Natural killer cell (primary cell): ENCODE measurements around the gene GCFC2. TPM values are rescaled to one million over a fixed set of nuclear protein-coding genes. Genes with fewer than 3 reads are reported as not detected.
A peak's percentile ranks its signal among the peaks of the same experiment; 100 is the strongest.

ENCODE experiments used
- ATAC-seq, 3 donors: fragments of 150-1000 bp in 2 of 3; fragments of 200-7000 bp in 1 of 3; cut with Tn5 transposase; 1 replicate in 1 of 3; 2 replicates in 2 of 3; pipeline ENCODE4 v1.10.0; 2021; ENCODE audit warnings: mild to moderate bottlenecking in 2 of 3, moderate library complexity in 2 of 3
- DNase-seq, 2 donors: peaks; one replicate each; pipeline versions ENCODE4 v3.0.0 to v3.0.0-alpha.2; 2013 to 2021; ENCODE audit warnings: mixed read lengths in 1 of 2
- H3K27ac ChIP-seq: one replicate; pipeline ENCODE4 v1.5.1; 2013; ENCODE audit warnings: mild to moderate bottlenecking, low read length
- H3K27me3 ChIP-seq: one replicate; pipeline ENCODE4 v1.6.1; 2013; ENCODE audit warnings: low read length; ENCODE audit not compliant: control insufficient read depth, insufficient read depth
- H3K36me3 ChIP-seq: one replicate; pipeline ENCODE4 v1.6.1; 2013; ENCODE audit warnings: low read length; ENCODE audit not compliant: control insufficient read depth, insufficient read depth
- H3K4me1 ChIP-seq: one replicate; pipeline ENCODE4 v1.6.1; 2013; ENCODE audit warnings: low read length; ENCODE audit not compliant: control insufficient read depth, insufficient read depth
- H3K4me3 ChIP-seq: one replicate; pipeline ENCODE4 v1.5.1; 2013; ENCODE audit warnings: low read length
- H3K9me3 ChIP-seq: one replicate; pipeline ENCODE4 v1.6.1; 2013; ENCODE audit warnings: low read length; ENCODE audit not compliant: control insufficient read depth, insufficient read depth
- H3K27ac Mint-ChIP-seq, 2 donors: one replicate each; pipeline ENCODE4 v1.8.0; 2022; ENCODE audit warnings: mild to moderate bottlenecking in 2 of 2, mixed read lengths in 2 of 2, moderate library complexity in 1 of 2
- H3K27me3 Mint-ChIP-seq, 2 donors: one replicate each; pipeline ENCODE4 v1.8.0; 2022; ENCODE audit warnings: low read depth in 2 of 2, mixed read lengths in 2 of 2
- H3K36me3 Mint-ChIP-seq: one replicate; pipeline ENCODE4 v1.8.0; 2022; ENCODE audit warnings: mixed read lengths
- H3K4me1 Mint-ChIP-seq, 2 donors: one replicate each; pipeline ENCODE4 v1.8.0; 2022; ENCODE audit warnings: mixed read lengths in 2 of 2
- H3K4me3 Mint-ChIP-seq: one replicate; pipeline ENCODE4 v1.8.0; 2022; ENCODE audit warnings: mild to moderate bottlenecking, moderate library complexity, mixed read lengths
- H3K9me3 Mint-ChIP-seq, 2 donors: one replicate each; pipeline ENCODE4 v1.8.0; 2022; ENCODE audit warnings: mixed read lengths in 2 of 2
- WGBS: methylation state at CpG from one replicate; pipeline ENCODE4 v1.1.7; 2013; ENCODE audit warnings: missing lambda C conversion rate; ENCODE audit not compliant: insufficient coverage; 5-methylcytosine and 5-hydroxymethylcytosine counted together
- intact Hi-C: fragments of 100-400 bp; cut with micrococcal nuclease; formaldehyde crosslinking; loops from one replicate; pipeline ENCODE4 v1.14.2; 2022
- total RNA-seq, 4 donors: library from RNA; stranded (reverse); fragments of 120-200 nt in 1 of 4; gene quantifications; one replicate each; pipeline versions ENCODE4 v1.2.3 to v1.2.4, GENCODE V29; 2013 to 2022
- TF ChIP-seq, protein P1 (sequence below): fragments of 200-600 bp; IDR thresholded peaks from one replicate; pipeline ENCODE4 v1.8.0; 2022; ENCODE audit warnings: antibody characterized with exemption

GCFC2 gene
- 10 to 100 TPM; 12.0 to 16.2 (median 13.5) TPM for total RNA-seq
- total RNA-seq (2013): 33.7 TPM

DNA sequence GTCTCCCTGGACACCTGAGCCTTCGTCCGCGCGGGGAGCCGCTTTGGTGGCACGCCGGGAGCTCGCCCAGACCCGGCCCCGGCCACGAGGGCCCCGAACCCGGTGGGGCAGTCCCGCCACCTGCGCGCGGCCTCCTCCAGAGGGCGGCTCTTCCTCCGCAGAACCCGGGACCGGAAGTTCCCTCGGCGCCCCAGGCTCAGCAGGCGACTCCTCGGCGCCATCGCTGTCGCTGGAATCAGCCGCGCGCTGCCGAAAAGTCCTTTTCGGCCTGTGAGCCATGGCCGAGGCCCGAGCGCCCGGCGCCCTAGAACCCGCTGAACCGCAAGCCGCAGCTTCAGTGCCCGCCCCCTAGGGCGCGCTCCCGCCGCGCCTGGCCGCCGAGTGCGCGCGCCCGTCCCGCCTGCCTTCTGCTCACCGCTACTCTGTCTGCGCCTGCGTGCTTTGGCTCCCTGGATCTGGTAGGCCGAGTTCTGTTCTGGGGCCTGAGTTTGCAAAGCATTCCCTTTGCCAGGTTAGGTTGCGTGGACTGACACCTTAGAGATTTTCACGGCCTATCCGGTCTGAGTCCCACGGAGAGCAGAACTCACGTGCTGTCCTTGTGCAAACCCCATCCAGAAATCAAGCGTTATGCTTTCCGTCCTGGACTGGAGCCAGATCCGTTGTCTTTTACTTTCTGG lies at the start of gene GCFC2:
TSS of gene GCFC2 (minus strand) at position 339 of the 677 bp plus-strand sequence. CDS start at position 279, 60 bp downstream.
- H3K36me3 Mint-ChIP-seq: no peaks in the 10 kb centered on the region
- intact Hi-C loops: loop anchor here (2.0 kb wide), 1 partner anchor 70 kb away; no protein-coding TSS in a partner anchor
- Histone ChIP-seq H3K36me3 (no peaks in the 10 kb centered on the region), H3K9me3 (no peaks in the 10 kb centered on the region), H3K27me3 (no peaks in the 10 kb centered on the region), H3K4me3 (peak within 1 kb of the TSS; percentile 58), H3K27ac (peak within 1 kb of the TSS; percentile 92), H3K4me1 (peaks cover 5% of the 10 kb centered on the region)
- H3K27me3 Mint-ChIP-seq: peaks cover 6 to 9% of the 10 kb centered on the region in 2 donors
- TF ChIP-seq, protein P1, sequence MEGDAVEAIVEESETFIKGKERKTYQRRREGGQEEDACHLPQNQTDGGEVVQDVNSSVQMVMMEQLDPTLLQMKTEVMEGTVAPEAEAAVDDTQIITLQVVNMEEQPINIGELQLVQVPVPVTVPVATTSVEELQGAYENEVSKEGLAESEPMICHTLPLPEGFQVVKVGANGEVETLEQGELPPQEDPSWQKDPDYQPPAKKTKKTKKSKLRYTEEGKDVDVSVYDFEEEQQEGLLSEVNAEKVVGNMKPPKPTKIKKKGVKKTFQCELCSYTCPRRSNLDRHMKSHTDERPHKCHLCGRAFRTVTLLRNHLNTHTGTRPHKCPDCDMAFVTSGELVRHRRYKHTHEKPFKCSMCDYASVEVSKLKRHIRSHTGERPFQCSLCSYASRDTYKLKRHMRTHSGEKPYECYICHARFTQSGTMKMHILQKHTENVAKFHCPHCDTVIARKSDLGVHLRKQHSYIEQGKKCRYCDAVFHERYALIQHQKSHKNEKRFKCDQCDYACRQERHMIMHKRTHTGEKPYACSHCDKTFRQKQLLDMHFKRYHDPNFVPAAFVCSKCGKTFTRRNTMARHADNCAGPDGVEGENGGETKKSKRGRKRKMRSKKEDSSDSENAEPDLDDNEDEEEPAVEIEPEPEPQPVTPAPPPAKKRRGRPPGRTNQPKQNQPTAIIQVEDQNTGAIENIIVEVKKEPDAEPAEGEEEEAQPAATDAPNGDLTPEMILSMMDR: peak; percentile 33
- ATAC-seq (peak; percentile 86 to 91 (median 87)), DNase-seq (peak; percentile 83 to 90)
- H3K4me1 Mint-ChIP-seq: peaks cover 23 to 26% of the 10 kb centered on the region in 2 donors
- peak within 1 kb of the TSS; percentile 85 to 96 for H3K27ac Mint-ChIP-seq
- 3% methylated on average over 66 of the region's 66 CpGs for WGBS
- peak within 1 kb of the TSS; percentile 90 for H3K4me3 Mint-ChIP-seq
- no peaks in the 10 kb centered on the region for H3K9me3 Mint-ChIP-seq

DNA sequence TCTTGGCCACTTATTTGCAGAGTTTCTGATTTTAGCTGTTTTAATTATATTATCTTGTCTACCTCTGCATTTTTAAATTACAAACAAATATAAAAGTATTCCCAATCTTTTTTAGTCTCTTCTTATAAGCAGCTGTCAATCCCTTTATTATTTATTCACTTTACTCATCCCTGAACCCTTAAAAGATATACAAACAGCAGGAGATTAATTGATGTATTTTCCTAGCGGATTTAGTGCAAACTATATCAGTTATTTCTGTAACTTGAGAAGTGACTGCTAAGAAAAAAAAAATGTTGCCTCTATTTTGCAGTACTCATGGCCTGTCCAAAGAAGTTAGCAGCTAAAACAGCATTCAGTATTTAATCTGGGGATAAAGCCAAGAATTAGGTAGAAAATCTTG lies 42.1 kb upstream of the GCFC2 start:
- 86% methylated on average over 1 of the region's 1 CpG for WGBS
- DNase-seq: no peak
- H3K9me3 ChIP-seq: no peaks in the 10 kb centered on the region
- H3K4me1 ChIP-seq: no peaks in the 10 kb centered on the region
- Mint-ChIP-seq H3K36me3 (no peaks in the 10 kb centered on the region), H3K27me3 (peaks cover 9 to 14% of the 10 kb centered on the region in 2 donors), H3K9me3 (peaks cover 0 to 4% of the 10 kb centered on the region in 2 donors), H3K4me3 (no peak overlapping the region), H3K27ac (no peak overlapping the region), H3K4me1 (no peaks in the 10 kb centered on the region)
- no peaks in the 10 kb centered on the region for H3K27me3 ChIP-seq
- ATAC-seq: no peak
- intact Hi-C loops: no loop called here
- no peak overlapping the region for H3K4me3 ChIP-seq
- no peaks in the 10 kb centered on the region for H3K36me3 ChIP-seq
- H3K27ac ChIP-seq: no peak overlapping the region
- TF ChIP-seq, protein P1: no peak

DNA sequence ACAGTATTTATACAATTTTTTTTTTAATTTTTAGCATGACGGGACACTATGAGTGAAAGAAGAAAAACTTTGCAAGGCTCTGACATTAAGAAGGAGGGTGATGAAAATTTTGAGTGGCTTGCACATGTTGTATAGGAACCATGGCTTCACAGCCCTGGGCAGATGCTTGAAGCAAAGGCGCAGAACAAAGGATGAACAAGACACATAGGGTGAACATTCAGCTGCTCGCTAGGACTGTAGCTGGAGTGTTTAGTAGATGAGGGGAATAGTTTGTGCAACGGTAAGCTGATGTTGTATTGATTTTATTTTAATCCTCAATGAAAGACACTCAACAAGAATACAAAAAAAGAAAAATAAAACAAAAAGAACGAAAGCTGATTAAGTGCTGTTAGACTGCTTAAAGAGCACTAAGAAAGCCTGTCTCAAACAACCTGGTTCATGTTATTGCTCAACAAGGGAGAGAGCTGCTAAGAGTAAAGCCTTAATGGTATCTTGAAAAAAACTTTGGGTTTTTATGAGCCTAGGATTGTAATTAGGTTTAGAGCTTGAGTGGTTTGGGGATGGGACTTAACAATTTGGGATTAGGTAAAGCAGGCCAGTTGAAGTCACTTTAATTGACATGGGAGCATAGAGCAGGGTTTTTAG lies 41.2 kb upstream of the GCFC2 start:
- Mint-ChIP-seq H3K4me1 (no peaks in the 10 kb centered on the region), H3K27ac (no peak overlapping the region), H3K27me3 (peaks cover 9 to 20% of the 10 kb centered on the region in 2 donors), H3K4me3 (no peak overlapping the region), H3K9me3 (peaks cover 0 to 4% of the 10 kb centered on the region in 2 donors), H3K36me3 (no peaks in the 10 kb centered on the region)
- no peak for ATAC-seq
- H3K27me3 ChIP-seq: no peaks in the 10 kb centered on the region
- TF ChIP-seq, protein P1: no peak
- WGBS: 88% methylated on average over 4 of the region's 5 CpGs
- H3K9me3 ChIP-seq: no peaks in the 10 kb centered on the region
- intact Hi-C loops: no loop called here
- no peak overlapping the region for H3K4me3 ChIP-seq
- no peaks in the 10 kb centered on the region for H3K36me3 ChIP-seq
- H3K27ac ChIP-seq: no peak overlapping the region
- no peak for DNase-seq
- no peaks in the 10 kb centered on the region for H3K4me1 ChIP-seq
